Dedifferentiated amniotic fluid mesenchymal stem cell (primary cell): Measurements from ENCODE around the gene ZNF132.
"Not testable (repeated sequence)": the region's sequence is repeated elsewhere in the genome, so short reads cannot be mapped to it uniquely, and the experiment has no call there.

Experiments used
- DNase-seq: peaks from one replicate; pipeline ENCODE4 v3.0.0-alpha.2; 2016; ENCODE audit errors: extremely low spot score

ZNF132 gene

DNA sequence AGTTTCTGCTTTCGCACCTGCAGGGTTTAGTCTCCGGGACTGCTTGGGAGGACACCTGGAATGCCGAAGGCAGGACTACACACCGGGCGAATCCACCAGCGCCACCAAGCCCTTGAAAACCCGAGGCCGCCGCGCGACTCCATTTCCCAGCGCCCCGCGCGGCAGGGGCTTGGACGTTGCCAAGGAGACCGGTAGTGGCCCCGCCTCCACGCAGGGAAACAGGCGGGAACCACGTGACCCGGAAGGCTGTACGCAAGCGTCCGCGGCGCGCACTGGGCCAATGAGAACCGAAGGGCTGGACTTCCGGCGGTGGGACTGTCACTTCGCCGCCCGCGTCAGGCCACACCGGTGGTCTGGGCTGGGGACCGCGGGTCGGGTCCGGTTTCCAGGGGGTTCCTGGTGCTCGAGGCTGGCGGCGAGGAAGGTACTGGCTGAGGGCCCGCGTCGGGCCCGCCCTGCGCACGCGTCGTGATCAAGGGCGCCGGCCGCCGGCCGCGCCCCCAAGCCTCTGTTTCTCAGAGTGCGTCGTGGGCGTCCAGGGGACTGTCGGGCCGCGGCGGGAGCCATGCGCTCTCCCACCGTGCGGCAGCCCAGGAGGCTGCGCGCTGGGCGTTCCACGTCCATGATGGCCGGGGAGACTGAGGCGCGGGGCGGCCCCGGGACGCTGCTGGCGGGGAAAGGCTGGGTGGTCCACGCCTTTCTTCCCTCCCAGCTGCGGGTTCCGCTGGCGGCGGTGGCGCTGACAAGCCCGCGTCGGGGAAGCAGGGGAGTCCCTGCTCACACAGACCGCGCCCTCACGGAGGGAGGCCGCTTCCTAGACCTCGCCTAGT, 27.0 kb upstream of the ZNF132 start, which contains the start of gene ZNF324:
TSS of gene ZNF324 (plus strand) at position 321 of the 830 bp plus-strand sequence. CDS start 2,106 bp downstream, outside the sequence.
- peak; percentile 96 for DNase-seq

GRCh38 chr19:58466089-58466759, 26.3 kb upstream of the ZNF132 start:
- DNase-seq, result no peak

- DNase-seq, result no peak
These were observed 20.1 kb upstream of the ZNF132 start for GRCh38 chr19:58460039-58460438.

DNA sequence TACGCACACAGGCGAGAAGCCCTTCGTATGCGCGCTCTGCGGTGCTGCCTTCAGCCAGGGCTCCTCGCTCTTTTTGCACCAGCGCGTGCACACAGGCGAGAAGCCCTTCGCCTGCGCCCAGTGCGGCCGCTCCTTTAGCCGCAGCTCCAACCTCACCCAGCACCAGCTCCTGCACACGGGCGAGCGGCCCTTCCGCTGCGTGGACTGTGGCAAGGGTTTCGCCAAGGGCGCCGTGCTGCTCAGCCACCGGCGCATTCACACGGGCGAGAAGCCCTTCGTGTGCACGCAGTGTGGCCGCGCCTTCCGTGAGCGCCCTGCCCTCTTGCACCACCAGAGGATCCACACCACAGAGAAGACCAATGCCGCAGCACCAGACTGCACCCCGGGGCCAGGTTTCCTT, 16.2 kb upstream of the ZNF132 start:
- no peak for DNase-seq

GRCh38 chr19:58455306-58455705, 15.4 kb upstream of the ZNF132 start:
- no peak for DNase-seq

DNA sequence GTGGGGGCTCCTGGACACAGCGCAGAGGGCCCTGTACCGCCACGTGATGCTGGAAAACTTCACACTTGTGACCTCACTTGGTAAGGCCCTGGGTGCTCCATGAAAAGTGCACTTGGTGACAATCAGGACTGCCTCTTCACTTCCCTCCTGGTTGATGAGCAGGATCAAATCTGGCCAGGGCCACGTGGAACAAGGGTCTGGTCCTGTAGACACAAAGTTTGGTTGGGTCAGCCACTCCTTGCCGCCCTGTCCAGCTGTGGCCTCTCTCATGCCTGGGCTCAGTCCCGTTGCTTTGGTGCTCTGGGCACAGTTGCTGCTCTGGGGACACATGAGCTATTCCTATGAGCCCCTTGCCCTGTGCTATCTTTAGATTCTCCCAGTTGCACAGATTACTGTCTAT, 13.8 kb upstream of the ZNF132 start:
- DNase-seq, result no peak

DNA sequence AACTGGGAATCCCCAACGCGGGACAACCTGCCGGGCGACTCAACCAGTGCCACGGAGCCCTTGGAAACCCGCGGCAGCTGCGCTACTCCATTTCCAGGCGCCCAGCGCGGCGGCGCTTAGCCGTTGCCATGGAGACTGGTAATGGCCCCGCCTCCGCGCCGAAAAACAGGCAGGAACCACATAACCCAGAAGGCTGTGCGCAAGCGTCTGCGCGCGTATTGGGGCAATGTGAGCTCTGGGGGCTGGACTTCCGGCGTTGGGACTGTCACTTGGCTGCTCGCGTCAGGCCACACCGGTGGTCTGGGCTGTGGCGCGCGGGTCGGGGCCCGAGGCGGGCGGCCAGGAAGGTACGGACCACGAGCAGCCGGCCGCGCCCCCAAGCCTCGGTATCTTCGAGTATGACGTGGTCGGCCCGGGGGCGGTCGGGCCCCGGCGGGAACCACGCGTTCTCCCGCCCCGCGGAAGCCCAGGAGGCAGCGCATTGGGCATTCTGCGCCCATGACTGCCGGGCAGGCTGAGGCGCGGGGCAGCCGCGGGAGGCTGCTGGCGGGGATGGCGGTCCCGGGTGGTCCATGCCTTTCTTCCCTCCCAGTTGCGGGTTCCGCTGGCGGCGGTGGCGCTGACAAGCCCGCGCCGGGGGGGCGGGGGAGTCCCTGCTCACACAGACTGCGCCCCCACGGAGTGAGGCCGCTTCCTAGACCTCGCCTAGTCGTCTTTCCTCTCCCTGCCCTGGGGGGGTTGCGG, 11.6 kb upstream of the ZNF132 start, which contains the start of gene ZNF324B:
TSS of gene ZNF324B (plus strand) at position 265 of the 744 bp plus-strand sequence. CDS start 2,080 bp downstream, outside the sequence.
- peak; percentile 93 for DNase-seq

DNA sequence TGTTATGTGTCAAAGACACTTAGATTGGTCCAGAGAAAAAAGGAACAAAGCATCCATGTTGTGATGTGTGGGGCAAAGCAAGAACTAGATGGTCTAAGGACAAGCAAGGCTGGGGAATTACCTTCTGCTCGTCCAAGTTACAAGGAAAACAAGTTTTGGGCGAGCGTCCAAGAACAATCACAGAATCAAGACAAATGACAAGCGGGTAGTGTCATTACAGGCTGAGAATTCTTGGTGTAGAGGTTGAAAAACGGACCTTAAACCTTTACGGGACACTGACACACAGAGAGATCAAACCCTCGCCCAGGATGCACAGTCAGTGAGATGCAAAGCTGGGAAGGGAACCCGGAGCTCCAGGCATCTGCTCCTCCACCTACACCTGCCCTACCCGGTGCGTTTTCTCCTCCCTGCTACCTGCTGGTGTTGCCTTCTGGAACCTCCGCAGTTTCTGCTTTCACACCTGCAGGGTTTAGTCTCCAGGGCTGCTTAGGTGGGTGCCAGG, 11.0 kb upstream of the ZNF132 start:
- DNase-seq, result no peak

DNA sequence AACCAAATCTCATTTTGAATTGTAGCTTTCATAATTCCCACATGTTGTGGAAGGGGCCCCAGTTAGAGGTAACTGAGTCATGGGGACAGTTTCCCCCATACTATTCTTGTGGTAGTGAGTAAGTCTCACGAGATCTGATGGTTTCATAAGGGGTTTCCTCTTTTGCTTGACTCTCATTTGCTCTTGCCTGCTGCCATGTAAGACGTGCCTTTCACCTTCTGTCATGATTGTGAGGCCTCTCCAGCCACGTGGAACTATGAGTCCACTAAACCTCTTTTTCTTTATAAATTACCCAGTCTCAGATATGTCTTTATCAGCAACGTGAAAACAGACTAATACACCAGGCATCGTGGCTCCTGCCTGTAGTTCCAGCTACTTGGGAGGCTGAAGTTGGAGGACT, 10.0 kb upstream of the ZNF132 start:
- DNase-seq, result not testable (repeated sequence)

DNA sequence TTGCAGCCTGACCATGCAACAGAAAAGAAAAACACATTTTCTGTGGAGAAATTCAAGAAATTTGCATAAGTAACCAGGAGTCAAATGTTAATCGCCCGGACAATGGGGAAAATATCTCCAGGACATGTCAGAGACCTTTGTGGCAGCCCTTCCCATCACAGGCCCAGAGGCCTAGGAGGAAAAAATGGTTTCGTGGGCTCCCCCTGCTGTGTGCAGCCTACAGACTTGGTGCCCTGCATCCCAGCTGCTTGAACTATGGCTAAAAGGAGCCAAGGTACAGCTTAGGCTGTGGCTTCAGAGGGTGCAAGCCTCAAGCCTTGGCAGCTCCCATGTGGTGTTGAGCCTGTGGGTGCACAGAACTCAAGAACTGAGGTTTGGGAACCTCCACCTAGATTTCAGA, 8.9 kb upstream of the ZNF132 start:
- not testable (repeated sequence) for DNase-seq

GRCh38 chr19:58442986-58443385, 3.0 kb upstream of the ZNF132 start:
- DNase-seq, result not testable (repeated sequence)

DNA sequence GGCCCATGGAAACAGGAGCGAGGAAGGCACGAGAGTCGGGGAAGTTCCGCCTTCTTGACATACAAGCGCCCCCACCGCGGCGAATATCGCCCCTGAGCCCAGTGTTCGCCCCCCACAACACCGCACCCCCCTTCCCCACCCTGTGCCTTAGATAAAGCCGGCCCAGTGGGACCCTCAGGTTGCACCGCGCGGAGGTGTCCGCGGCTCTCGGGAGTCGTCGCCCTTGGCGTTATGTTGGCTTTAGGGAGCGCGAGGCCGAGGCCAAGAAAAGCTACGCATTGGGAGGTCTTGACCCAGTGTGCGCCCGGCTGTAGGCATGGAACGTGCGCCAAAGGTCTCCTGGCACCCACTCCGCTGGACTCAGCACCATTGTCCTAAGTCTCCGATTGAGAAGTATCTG, 603 bp upstream of the ZNF132 start:
- no peak for DNase-seq

DNA sequence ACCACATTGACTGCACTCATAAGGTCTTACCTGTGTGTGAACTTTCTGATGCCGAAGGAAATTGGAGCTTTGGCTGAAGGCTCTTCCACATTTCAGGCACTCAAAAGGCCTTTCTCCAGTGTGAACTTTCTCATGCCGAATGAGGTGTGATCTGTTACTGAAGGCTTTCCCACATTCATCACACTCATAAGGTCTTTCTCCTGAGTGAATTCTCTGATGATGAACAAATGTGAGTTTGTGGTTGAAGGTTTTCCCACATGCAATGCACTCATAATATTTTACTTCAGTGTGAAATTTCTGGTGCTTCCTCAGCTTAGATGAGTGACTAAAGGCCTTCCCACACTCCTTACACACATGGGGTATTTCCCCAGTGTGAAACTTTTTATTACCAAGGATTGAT, 5.7 kb downstream of the ZNF132 start:
- no peak for DNase-seq

DNA sequence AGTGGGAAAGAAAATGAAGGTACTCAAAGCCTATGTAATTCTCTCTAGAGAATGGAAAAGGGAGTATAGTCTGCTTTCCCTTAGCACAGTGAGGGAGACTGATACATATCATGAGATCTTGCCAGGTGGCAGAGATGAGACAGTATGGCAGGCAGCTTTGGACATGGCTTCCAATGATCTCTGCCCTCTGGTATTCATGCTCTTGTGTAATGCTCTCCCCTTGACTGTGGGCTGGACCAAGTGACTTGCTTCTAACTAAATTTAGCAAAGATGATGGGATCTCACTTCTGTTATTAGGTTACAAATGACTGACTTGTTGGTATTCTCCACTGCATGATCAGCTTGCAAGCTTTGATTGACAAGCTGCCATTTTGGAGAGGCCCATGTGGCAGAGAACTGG, 10.2 kb downstream of the ZNF132 start:
- no peak for DNase-seq

DNA sequence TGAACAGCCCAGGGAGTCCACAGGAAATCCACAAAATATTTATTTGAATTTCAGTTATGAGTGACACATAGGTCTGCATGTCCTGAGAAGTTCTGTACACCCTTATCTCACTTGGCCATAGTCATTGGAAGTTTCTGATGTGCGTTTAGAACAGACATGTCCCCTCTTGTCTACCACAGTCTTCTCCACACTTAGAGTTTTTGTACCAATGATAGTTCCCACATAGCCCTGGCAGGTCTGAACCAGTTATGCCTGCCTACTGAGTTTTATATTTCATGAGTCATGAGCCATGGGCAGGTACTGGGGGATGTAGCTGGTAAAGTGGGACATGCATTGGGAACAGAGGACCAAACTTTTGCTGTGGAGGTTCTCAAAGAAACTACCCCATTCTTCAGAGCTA, 11.3 kb downstream of the ZNF132 start:
- no peak for DNase-seq

GRCh38 chr19:58417071-58417470, 22.9 kb downstream of the ZNF132 start:
- no peak for DNase-seq

GRCh38 chr19:58416604-58417003, 23.3 kb downstream of the ZNF132 start:
- DNase-seq, result no peak

GRCh38 chr19:58409010-58409790, 30.8 kb downstream of the ZNF132 start:
- no peak for DNase-seq

DNA sequence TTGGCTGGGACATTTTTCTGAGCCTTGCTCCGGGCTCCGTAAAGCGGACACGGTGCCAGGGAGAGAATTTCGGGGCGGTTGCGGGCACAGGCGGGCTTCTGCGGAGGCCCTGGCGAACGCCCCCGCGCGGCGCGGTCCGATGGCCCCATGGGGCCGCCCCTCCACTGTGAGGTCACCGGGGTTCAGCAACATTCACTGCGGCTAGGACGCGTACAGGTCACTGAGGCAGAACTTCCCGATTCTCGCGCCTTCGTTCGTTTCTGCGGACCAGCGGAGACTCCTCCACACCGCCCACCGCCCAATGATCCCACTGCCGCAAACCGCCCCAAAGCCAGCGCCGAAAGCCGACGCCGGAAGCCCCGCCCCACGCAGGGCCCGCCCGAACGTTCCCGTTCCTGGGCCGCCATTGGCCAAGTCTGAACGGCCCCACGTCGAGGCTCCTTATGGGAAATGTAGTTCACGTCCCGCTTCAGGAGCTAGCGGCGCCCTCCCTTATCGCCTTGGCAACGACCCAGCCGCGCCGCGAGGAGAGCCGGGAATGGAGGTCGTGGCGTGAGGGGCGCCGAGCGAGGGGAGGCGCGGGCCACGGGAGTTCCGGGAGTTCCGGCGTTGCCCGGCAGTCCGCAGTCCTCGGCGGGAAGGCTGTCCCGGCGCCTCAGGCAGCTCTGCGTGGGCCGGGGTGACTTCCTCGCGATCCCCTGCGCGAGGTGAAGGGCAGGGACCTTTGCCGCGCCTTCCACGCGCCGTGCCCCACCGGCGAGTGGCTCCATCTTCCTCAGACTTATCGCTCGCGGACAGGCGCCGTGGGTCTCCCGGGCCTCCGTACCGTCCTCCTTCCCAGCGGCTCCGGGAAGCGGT, 31.6 kb downstream of the ZNF132 start, which contains the start of gene ZNF584:
TSS of gene ZNF584 (plus strand) at position 498 of the 858 bp plus-strand sequence. CDS start 499 bp downstream, outside the sequence.
- peak; percentile 91 for DNase-seq

DNA sequence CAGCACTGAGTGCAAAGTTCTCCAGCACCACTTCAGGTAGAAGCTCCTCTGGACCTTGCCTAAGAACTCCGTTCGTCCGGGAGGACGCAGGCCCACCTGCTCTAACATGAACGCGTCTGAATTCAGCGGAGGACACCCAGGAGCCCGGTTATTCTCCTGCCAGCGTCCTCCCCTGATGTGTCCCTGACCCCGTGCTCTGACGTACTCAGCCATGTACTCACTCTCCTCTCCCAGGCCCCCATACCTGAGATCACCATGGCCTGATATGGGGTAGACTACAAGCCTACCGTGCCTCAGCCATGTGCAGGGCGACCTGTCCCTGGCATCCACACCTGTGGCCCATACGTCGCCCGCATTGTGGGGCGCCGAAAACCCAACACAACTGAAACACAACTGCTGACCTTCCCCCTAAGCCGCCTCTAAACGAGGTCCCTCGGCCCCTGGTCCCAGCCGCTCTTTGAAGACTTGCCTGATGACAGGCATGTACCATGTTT, 32.2 kb downstream of the ZNF132 start:
- no peak for DNase-seq
